Caco-2 (cell line): ENCODE results near the gene AMACR. TPM values are rescaled to one million over a fixed set of nuclear protein-coding genes. Genes with fewer than 3 reads are reported as not detected.

Source experiments
- BruUV-seq: library from RNA; stranded (reverse); fragments of 400-500 nt; replicated peaks from 2 replicates; lab custom pipeline; 2021; lab: Mats Ljungman, UMichigan
- CTCF ChIA-PET: fragments of 300-600 bp; sonication (Branson Sonifier 250); formaldehyde crosslinking; loops from one replicate; lab custom pipeline; 2022; ENCODE audit warnings: antibody characterized with exemption; lab: Charles Lee
- POLR2A ChIA-PET: fragments of 300-600 bp; sonication (Branson Sonifier 250); formaldehyde crosslinking; loops from one replicate; lab custom pipeline; 2022; ENCODE audit warnings: antibody characterized with exemption; lab: Charles Lee
- DNase-seq, 2 experiments: peaks; one replicate each; pipeline versions ENCODE4 v3.0.0 to v3.0.0-alpha.2; 2020 to 2022
- H3K27me3 ChIP-seq: replicated peaks from 2 replicates; pipeline ENCODE4 v1.6.0; 2011; ENCODE audit warnings: low read length; ENCODE audit not compliant: control insufficient read depth, insufficient read depth
- H3K36me3 ChIP-seq: 2 replicates; pipeline ENCODE4 v1.5.1; 2011; ENCODE audit warnings: low read length; ENCODE audit not compliant: control insufficient read depth, insufficient read depth
- H3K4me1 ChIP-seq: fragments of 250-450 bp; sonication (Bioruptor Pico); 2 replicates; pipeline ENCODE4 v1.5.1; 2020; ENCODE audit warnings: mild to moderate bottlenecking
- H3K4me3 ChIP-seq: 2 replicates; pipeline ENCODE4 v1.5.1; 2011; ENCODE audit warnings: low read depth, mild to moderate bottlenecking, control low read depth, low read length
- H3K9me3 ChIP-seq: fragments of 250-450 bp; sonication (Bioruptor Pico); 2 replicates; pipeline ENCODE4 v1.5.1; 2020; ENCODE audit warnings: mild to moderate bottlenecking, moderate library complexity
- H3K27ac Mint-ChIP-seq: one replicate; pipeline ENCODE4 v1.8.0; 2022; ENCODE audit warnings: mixed read lengths; ENCODE audit not compliant: unreplicated experiment
- H3K27me3 Mint-ChIP-seq: one replicate; pipeline ENCODE4 v1.8.0; 2022; ENCODE audit warnings: mixed read lengths; ENCODE audit not compliant: insufficient read depth, unreplicated experiment
- H3K36me3 Mint-ChIP-seq: one replicate; pipeline ENCODE4 v1.8.0; 2022; ENCODE audit warnings: mild to moderate bottlenecking, mixed read lengths; ENCODE audit not compliant: insufficient read depth, unreplicated experiment
- H3K4me1 Mint-ChIP-seq: one replicate; pipeline ENCODE4 v1.8.0; 2022; ENCODE audit warnings: low read depth, mixed read lengths; ENCODE audit not compliant: unreplicated experiment
- H3K4me3 Mint-ChIP-seq: one replicate; pipeline ENCODE4 v1.8.0; 2022; ENCODE audit warnings: mild to moderate bottlenecking, moderate library complexity, mixed read lengths; ENCODE audit not compliant: unreplicated experiment
- H3K9me3 Mint-ChIP-seq: one replicate; pipeline ENCODE4 v1.8.0; 2022; ENCODE audit warnings: mixed read lengths; ENCODE audit not compliant: unreplicated experiment
- CTCF ChIP-seq, 2 experiments: fragments of 200-600 bp in 1 of 2; IDR thresholded peaks; 1 replicate in 1 of 2; 2 replicates in 1 of 2; pipeline versions ENCODE4 v1.5.1 to v1.8.0; 2011 to 2022; ENCODE audit warnings: antibody characterized with exemption in 1 of 2, control low read depth in 1 of 2, inconsistent platforms in 1 of 2, low read depth in 1 of 2, low read length in 1 of 2, mild to moderate bottlenecking in 1 of 2, moderate library complexity in 1 of 2; ENCODE audit not compliant: insufficient read depth in 1 of 2, severe bottlenecking in 1 of 2, unreplicated experiment in 1 of 2
- intact Hi-C: fragments of 100-400 bp; cut with micrococcal nuclease; formaldehyde crosslinking; loops from one replicate; pipeline ENCODE4 v1.10.0; 2022; ENCODE audit not compliant: unreplicated experiment
- total RNA-seq: library from RNA; stranded (reverse); gene quantifications from 2 replicates; pipeline ENCODE4 v1.2.3, GENCODE V29; 2022

The AMACR gene
- total RNA-seq, 1 experiment from 2014 or later, result 204 TPM

GRCh38 chr5:34043099-34043876, 35.4 kb upstream of the AMACR start, which contains the start of gene C1QTNF3:
C1QTNF3 (minus strand) TSS chr5:34043213; CDS start chr5:34043125, 88 bp downstream.
- no peaks in the 10 kb centered on the region for H3K9me3 ChIP-seq
- no peaks in the 10 kb centered on the region for H3K36me3 Mint-ChIP-seq
- no peaks in the 10 kb centered on the region for H3K36me3 ChIP-seq
- no TSS peak for BruUV-seq
- H3K4me1 ChIP-seq, result peaks cover 25% of the 10 kb centered on the region
- no peak within 1 kb of the TSS for H3K27ac Mint-ChIP-seq
- no peak within 1 kb of the TSS for H3K4me3 Mint-ChIP-seq
- POLR2A ChIA-PET, result no interaction called here
- peaks cover 7% of the 10 kb centered on the region for H3K9me3 Mint-ChIP-seq
- H3K27me3 ChIP-seq, result no peaks in the 10 kb centered on the region
- CTCF ChIA-PET, result no interaction called here
- no peak for DNase-seq
- H3K27me3 Mint-ChIP-seq, result no peaks in the 10 kb centered on the region
- intact Hi-C loops, result no loop called here
- H3K4me1 Mint-ChIP-seq, result peaks cover 28% of the 10 kb centered on the region
- no peak for TF ChIP-seq CTCF (IDR thresholded peaks at IDR 0.05; ENCODE audit: insufficient read depth in 1 of 2, low read depth in 1 of 2, low read length in 1 of 2, severe bottlenecking in 1 of 2, unreplicated experiment in 1 of 2)
- no peak within 1 kb of the TSS for H3K4me3 ChIP-seq

GRCh38 chr5:34042321-34042720, 34.5 kb upstream of the AMACR start:
- Histone ChIP-seq H3K36me3 (no peaks in the 10 kb centered on the region), H3K27me3 (no peaks in the 10 kb centered on the region), H3K9me3 (no peaks in the 10 kb centered on the region), H3K4me3 (no peak overlapping the region), H3K4me1 (peaks cover 35% of the 10 kb centered on the region)
- no peaks in the 10 kb centered on the region for H3K27me3 Mint-ChIP-seq
- no TSS peak for BruUV-seq
- H3K9me3 Mint-ChIP-seq, result no peaks in the 10 kb centered on the region
- POLR2A ChIA-PET, result no interaction called here
- DNase-seq, result no peak
- H3K27ac Mint-ChIP-seq, result no peak overlapping the region
- intact Hi-C loops, result no loop called here
- no peak overlapping the region for H3K4me3 Mint-ChIP-seq
- CTCF ChIA-PET, result interaction anchor here (0.9 kb wide), 1 partner anchor 45 kb away, joined by 3 read pairs; no protein-coding TSS in a partner anchor
- H3K36me3 Mint-ChIP-seq, result no peaks in the 10 kb centered on the region
- peaks cover 36% of the 10 kb centered on the region for H3K4me1 Mint-ChIP-seq
- TF ChIP-seq CTCF (IDR thresholded peaks at IDR 0.05; ENCODE audit: insufficient read depth in 1 of 2, low read depth in 1 of 2, low read length in 1 of 2, severe bottlenecking in 1 of 2, unreplicated experiment in 1 of 2), result no peak

GRCh38 chr5:34041247-34041972, 33.6 kb upstream of the AMACR start:
- Histone ChIP-seq H3K4me3 (no peak overlapping the region), H3K36me3 (no peaks in the 10 kb centered on the region), H3K27me3 (no peaks in the 10 kb centered on the region), H3K4me1 (peaks cover 44% of the 10 kb centered on the region), H3K9me3 (no peaks in the 10 kb centered on the region)
- Mint-ChIP-seq H3K9me3 (no peaks in the 10 kb centered on the region), H3K4me3 (no peak overlapping the region), H3K27ac (no peak overlapping the region), H3K27me3 (no peaks in the 10 kb centered on the region), H3K4me1 (peaks cover 41% of the 10 kb centered on the region), H3K36me3 (no peaks in the 10 kb centered on the region)
- no peak for DNase-seq
- ChIA-PET POLR2A (no interaction called here), CTCF (no interaction called here)
- intact Hi-C loops, result no loop called here
- no TSS peak for BruUV-seq
- TF ChIP-seq CTCF (IDR thresholded peaks at IDR 0.05; ENCODE audit: insufficient read depth in 1 of 2, low read depth in 1 of 2, low read length in 1 of 2, severe bottlenecking in 1 of 2, unreplicated experiment in 1 of 2), result no peak
